SK-N-SH (cell line): Measurements from ENCODE around the gene MRTFB.

Source experiments
- POLR2AphosphoS5 ChIP-seq: IDR thresholded peaks from 2 replicates; pipeline ENCODE4 v1.6.1; 2012; ENCODE audit warnings: low read depth, low read length
- RXRA ChIP-seq: IDR thresholded peaks from 2 replicates; pipeline ENCODE4 v1.4.0; 2012; ENCODE audit warnings: low read depth, mild to moderate bottlenecking, borderline replicate concordance
- TF ChIP-seq, protein P1 (sequence below): fragments of 200-600 bp; sonication (generic); IDR thresholded peaks from 2 replicates; pipeline ENCODE4 v1.6.1; 2017; ENCODE audit warnings: antibody characterized with exemption, mild to moderate bottlenecking, moderate library complexity

DNA sequence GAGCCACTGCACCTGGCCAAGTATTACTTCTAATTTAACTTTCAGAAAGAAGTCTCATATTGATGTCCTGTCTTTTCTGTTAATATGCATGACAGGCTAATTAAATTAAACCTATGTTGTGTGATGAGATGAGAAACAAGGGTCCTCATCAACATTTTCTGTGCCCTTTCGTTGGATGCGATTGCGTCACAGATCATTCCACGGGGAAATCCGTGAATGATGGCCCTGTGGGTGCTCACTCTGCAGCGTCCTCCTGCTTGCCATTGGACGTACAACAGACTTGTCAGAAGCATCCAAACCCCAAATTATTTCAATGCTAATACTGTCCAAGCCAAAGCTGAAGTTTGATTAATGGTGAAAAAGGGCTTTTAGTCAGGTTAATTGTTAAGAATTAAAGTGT lies 197.0 kb downstream of the MRTFB start:
- TF ChIP-seq RXRA (no peak), POLR2AphosphoS5 (no peak)
- TF ChIP-seq, protein P1, sequence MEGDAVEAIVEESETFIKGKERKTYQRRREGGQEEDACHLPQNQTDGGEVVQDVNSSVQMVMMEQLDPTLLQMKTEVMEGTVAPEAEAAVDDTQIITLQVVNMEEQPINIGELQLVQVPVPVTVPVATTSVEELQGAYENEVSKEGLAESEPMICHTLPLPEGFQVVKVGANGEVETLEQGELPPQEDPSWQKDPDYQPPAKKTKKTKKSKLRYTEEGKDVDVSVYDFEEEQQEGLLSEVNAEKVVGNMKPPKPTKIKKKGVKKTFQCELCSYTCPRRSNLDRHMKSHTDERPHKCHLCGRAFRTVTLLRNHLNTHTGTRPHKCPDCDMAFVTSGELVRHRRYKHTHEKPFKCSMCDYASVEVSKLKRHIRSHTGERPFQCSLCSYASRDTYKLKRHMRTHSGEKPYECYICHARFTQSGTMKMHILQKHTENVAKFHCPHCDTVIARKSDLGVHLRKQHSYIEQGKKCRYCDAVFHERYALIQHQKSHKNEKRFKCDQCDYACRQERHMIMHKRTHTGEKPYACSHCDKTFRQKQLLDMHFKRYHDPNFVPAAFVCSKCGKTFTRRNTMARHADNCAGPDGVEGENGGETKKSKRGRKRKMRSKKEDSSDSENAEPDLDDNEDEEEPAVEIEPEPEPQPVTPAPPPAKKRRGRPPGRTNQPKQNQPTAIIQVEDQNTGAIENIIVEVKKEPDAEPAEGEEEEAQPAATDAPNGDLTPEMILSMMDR = no peak
